Measurements from ENCODE around the gene PLA2R1.

PLA2R1 gene

GRCh38 chr2:159895258-159896065 lies 167.0 kb downstream of the PLA2R1 start:
- H3K36me3 ChIP-seq (ENCODE audit: low read length): no peaks in the 10 kb centered on the region
- no peaks in the 10 kb centered on the region for H3K9me3 ChIP-seq (ENCODE audit: insufficient read depth, low read length)
- no peaks in the 10 kb centered on the region for H3K79me2 ChIP-seq (ENCODE audit: insufficient read depth, low read length)
- H3K27ac ChIP-seq (ENCODE audit: low read depth, low read length): no peak overlapping the region
- TF ChIP-seq CTCF (IDR thresholded peaks at IDR 0.05; ENCODE audit: insufficient read depth, low read length, poor library complexity, severe bottlenecking): no peak
- no peak for TF ChIP-seq EZH2phosphoT487 (conservative IDR thresholded peaks at IDR 0.05; ENCODE audit: low read length)
- no peak overlapping the region for H3K4me2 ChIP-seq (ENCODE audit: low read depth, low read length, poor library complexity, severe bottlenecking)
- no peaks in the 10 kb centered on the region for H3F3A ChIP-seq (ENCODE audit: insufficient read depth)
- no peak overlapping the region for H3K4me3 ChIP-seq (ENCODE audit: insufficient read depth, low read length, poor library complexity, severe bottlenecking)
- no peak overlapping the region for H2AFZ ChIP-seq (ENCODE audit: low read depth, low read length, severe bottlenecking)
- no peaks in the 10 kb centered on the region for H3K9me2 ChIP-seq (replicated peaks; ENCODE audit: insufficient read depth, low read length)
- H4K20me1 ChIP-seq (ENCODE audit: low read depth, low read length): no peaks in the 10 kb centered on the region
- H3K9ac ChIP-seq (ENCODE audit: low read length): no peak overlapping the region
- no peaks in the 10 kb centered on the region for H3K27me3 ChIP-seq (ENCODE audit: low read length)

- H3K79me2 ChIP-seq (ENCODE audit: insufficient read depth, low read length): no peaks in the 10 kb centered on the region
- H3K9me3 ChIP-seq (ENCODE audit: insufficient read depth, low read length): no peaks in the 10 kb centered on the region
- no peak overlapping the region for H3K9ac ChIP-seq (ENCODE audit: low read length)
- H3K27me3 ChIP-seq (ENCODE audit: low read length): no peaks in the 10 kb centered on the region
- TF ChIP-seq CTCF (IDR thresholded peaks at IDR 0.05; ENCODE audit: insufficient read depth, low read length, poor library complexity, severe bottlenecking) (no peak), EZH2phosphoT487 (conservative IDR thresholded peaks at IDR 0.05; ENCODE audit: low read length) (no peak)
- H3K36me3 ChIP-seq (ENCODE audit: low read length): no peaks in the 10 kb centered on the region
- H3K4me2 ChIP-seq (ENCODE audit: low read depth, low read length, poor library complexity, severe bottlenecking): no peak overlapping the region
- H4K20me1 ChIP-seq (ENCODE audit: low read depth, low read length): no peaks in the 10 kb centered on the region
- no peaks in the 10 kb centered on the region for H3K9me2 ChIP-seq (replicated peaks; ENCODE audit: insufficient read depth, low read length)
- H2AFZ ChIP-seq (ENCODE audit: low read depth, low read length, severe bottlenecking): no peak overlapping the region
- no peak overlapping the region for H3K4me3 ChIP-seq (ENCODE audit: insufficient read depth, low read length, poor library complexity, severe bottlenecking)
- H3F3A ChIP-seq (ENCODE audit: insufficient read depth): no peaks in the 10 kb centered on the region
- no peak overlapping the region for H3K27ac ChIP-seq (ENCODE audit: low read depth, low read length)
Observed at GRCh38 chr2:159894145-159894838, 168.1 kb downstream of the PLA2R1 start.

GRCh38 chr2:159892990-159893810 lies 169.2 kb downstream of the PLA2R1 start:
- no peak overlapping the region for H3K4me2 ChIP-seq (ENCODE audit: low read depth, low read length, poor library complexity, severe bottlenecking)
- H3K27me3 ChIP-seq (ENCODE audit: low read length): no peaks in the 10 kb centered on the region
- no peak for TF ChIP-seq EZH2phosphoT487 (conservative IDR thresholded peaks at IDR 0.05; ENCODE audit: low read length)
- no peaks in the 10 kb centered on the region for H3K36me3 ChIP-seq (ENCODE audit: low read length)
- no peaks in the 10 kb centered on the region for H3F3A ChIP-seq (ENCODE audit: insufficient read depth)
- no peaks in the 10 kb centered on the region for H3K9me2 ChIP-seq (replicated peaks; ENCODE audit: insufficient read depth, low read length)
- no peak overlapping the region for H3K27ac ChIP-seq (ENCODE audit: low read depth, low read length)
- no peak overlapping the region for H2AFZ ChIP-seq (ENCODE audit: low read depth, low read length, severe bottlenecking)
- H3K4me3 ChIP-seq (ENCODE audit: insufficient read depth, low read length, poor library complexity, severe bottlenecking): no peak overlapping the region
- H3K9ac ChIP-seq (ENCODE audit: low read length): no peak overlapping the region
- H4K20me1 ChIP-seq (ENCODE audit: low read depth, low read length): no peaks in the 10 kb centered on the region
- H3K9me3 ChIP-seq (ENCODE audit: insufficient read depth, low read length): no peaks in the 10 kb centered on the region
- H3K79me2 ChIP-seq (ENCODE audit: insufficient read depth, low read length): no peaks in the 10 kb centered on the region
